Upper lobe of right lung (tissue), 1 donor: ENCODE measurements around the gene SLC44A4. TPM values are rescaled to one million over a fixed set of nuclear protein-coding genes. Genes with fewer than 3 reads are reported as not detected.

Experiments
- ATAC-seq: fragments of 200-7000 bp; cut with Tn5 transposase; one replicate; pipeline ENCODE4 v1.9.1; 2020; ENCODE audit warnings: mild to moderate bottlenecking, moderate library complexity
- DNase-seq: peaks from one replicate; pipeline ENCODE4 v3.0.0-alpha.2; 2020
- H3K27ac ChIP-seq: fragments of 200-600 bp; one replicate; pipeline ENCODE4 v1.8.0; 2022
- H3K27me3 ChIP-seq: fragments of 200-600 bp; one replicate; pipeline ENCODE4 v1.8.0; 2022; ENCODE audit warnings: mild to moderate bottlenecking
- H3K36me3 ChIP-seq: fragments of 200-600 bp; one replicate; pipeline ENCODE4 v1.8.0; 2022
- H3K4me1 ChIP-seq: fragments of 200-600 bp; one replicate; pipeline ENCODE4 v1.8.0; 2022
- H3K4me3 ChIP-seq: fragments of 200-600 bp; one replicate; pipeline ENCODE4 v1.8.0; 2022; ENCODE audit warnings: mild to moderate bottlenecking
- H3K9me3 ChIP-seq: fragments of 200-600 bp; one replicate; pipeline ENCODE4 v1.8.0; 2022
- intact Hi-C: fragments of 100-400 bp; cut with DNase I; formaldehyde crosslinking; loops from one replicate; pipeline ENCODE4 v1.11.0; 2022
- total RNA-seq: library from RNA; stranded (reverse); fragmentation: NEBNext Ultra II Directional; extraction: Animal tissue kit (Norgen Biotek cat#: 25700); gene quantifications from one replicate; pipeline ENCODE4 v1.2.1, GENCODE V29; 2021
- TF ChIP-seq, protein P1 (sequence below): fragments of 200-600 bp; IDR thresholded peaks from one replicate; pipeline ENCODE4 v1.8.0; 2022; ENCODE audit warnings: antibody characterized with exemption
- donor health status: DM: no; HTN: yes; CAD: no; lungs with severe emphysema.

Gene SLC44A4
- total RNA-seq, 1 donor from 2014 or later: 23.1 TPM

GRCh38 chr6:31876357-31876756, 2.4 kb downstream of the SLC44A4 start:
- Histone ChIP-seq H3K4me1 (no peaks in the 10 kb centered on the region), H3K9me3 (no peaks in the 10 kb centered on the region), H3K36me3 (peaks cover 19% of the 10 kb centered on the region), H3K27ac (no peak overlapping the region), H3K27me3 (no peaks in the 10 kb centered on the region), H3K4me3 (no peak overlapping the region)
- no peak for DNase-seq
- no peak for ATAC-seq
- TF ChIP-seq, protein P1, sequence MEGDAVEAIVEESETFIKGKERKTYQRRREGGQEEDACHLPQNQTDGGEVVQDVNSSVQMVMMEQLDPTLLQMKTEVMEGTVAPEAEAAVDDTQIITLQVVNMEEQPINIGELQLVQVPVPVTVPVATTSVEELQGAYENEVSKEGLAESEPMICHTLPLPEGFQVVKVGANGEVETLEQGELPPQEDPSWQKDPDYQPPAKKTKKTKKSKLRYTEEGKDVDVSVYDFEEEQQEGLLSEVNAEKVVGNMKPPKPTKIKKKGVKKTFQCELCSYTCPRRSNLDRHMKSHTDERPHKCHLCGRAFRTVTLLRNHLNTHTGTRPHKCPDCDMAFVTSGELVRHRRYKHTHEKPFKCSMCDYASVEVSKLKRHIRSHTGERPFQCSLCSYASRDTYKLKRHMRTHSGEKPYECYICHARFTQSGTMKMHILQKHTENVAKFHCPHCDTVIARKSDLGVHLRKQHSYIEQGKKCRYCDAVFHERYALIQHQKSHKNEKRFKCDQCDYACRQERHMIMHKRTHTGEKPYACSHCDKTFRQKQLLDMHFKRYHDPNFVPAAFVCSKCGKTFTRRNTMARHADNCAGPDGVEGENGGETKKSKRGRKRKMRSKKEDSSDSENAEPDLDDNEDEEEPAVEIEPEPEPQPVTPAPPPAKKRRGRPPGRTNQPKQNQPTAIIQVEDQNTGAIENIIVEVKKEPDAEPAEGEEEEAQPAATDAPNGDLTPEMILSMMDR: no peak
- intact Hi-C loops: no loop called here

- intact Hi-C loops: no loop called here
These were observed 2.9 kb downstream of the SLC44A4 start for GRCh38 chr6:31875877-31876276.

DNA sequence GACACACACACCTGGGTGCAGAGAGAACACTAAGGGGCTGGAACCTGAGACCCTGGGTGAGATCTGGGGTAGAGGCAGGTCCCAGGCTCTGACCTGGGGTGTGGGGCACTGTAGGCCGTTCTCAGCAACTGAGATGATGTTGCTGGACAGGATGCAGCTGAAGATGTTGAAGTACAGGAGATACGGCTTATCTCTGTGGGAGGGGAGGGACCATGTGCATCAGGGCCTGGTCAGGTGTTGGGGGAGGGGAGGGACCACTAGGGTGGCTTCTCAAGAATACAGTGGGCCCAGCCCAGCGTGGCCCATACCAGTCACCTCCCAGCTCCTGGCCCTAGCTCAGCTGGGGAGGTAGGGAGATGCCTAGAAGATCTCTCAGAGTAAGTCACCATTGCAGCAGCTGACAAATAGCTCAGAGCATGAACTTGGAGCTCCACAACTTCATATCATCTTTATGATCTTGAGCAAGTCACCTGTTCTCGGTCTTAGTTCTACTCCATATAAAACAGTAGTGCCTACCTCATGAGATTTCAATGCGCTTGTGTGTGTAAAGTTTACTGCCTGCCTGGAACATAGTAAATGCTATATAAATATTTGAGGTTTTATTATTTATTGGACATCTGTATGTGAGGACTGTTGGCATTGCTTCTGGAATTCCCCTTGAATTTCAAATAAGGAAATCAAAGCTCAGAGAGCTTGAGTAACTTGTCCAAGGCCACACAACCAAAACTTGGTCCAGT, 3.8 kb downstream of the SLC44A4 start:
- H3K9me3 ChIP-seq: no peaks in the 10 kb centered on the region
- no peaks in the 10 kb centered on the region for H3K27me3 ChIP-seq
- intact Hi-C loops: no loop called here
- no peak for DNase-seq
- peaks cover 5% of the 10 kb centered on the region for H3K36me3 ChIP-seq
- H3K4me1 ChIP-seq: no peaks in the 10 kb centered on the region
- H3K27ac ChIP-seq: no peak overlapping the region
- TF ChIP-seq, protein P1: no peak
- ATAC-seq: no peak
- H3K4me3 ChIP-seq: no peak overlapping the region

More at GRCh38 chr6:31875877-31876276, 2.9 kb downstream of the SLC44A4 start:
- H3K36me3 ChIP-seq: peaks cover 14% of the 10 kb centered on the region
- H3K4me1 ChIP-seq: no peaks in the 10 kb centered on the region
- ATAC-seq (no peak), DNase-seq (no peak)
- TF ChIP-seq, protein P1: no peak
- no peaks in the 10 kb centered on the region for H3K9me3 ChIP-seq
- no peak overlapping the region for H3K27ac ChIP-seq
- no peak overlapping the region for H3K4me3 ChIP-seq
- no peaks in the 10 kb centered on the region for H3K27me3 ChIP-seq

GRCh38 chr6:31874084-31874670, 4.6 kb downstream of the SLC44A4 start:
- TF ChIP-seq, protein P1: no peak
- DNase-seq: no peak
- intact Hi-C loops: no loop called here
- no peaks in the 10 kb centered on the region for H3K27me3 ChIP-seq
- no peak overlapping the region for H3K27ac ChIP-seq
- no peaks in the 10 kb centered on the region for H3K9me3 ChIP-seq
- no peak for ATAC-seq
- no peaks in the 10 kb centered on the region for H3K4me1 ChIP-seq
- H3K4me3 ChIP-seq: no peak overlapping the region
- H3K36me3 ChIP-seq: no peaks in the 10 kb centered on the region

GRCh38 chr6:31871046-31871659, 7.6 kb downstream of the SLC44A4 start:
- Histone ChIP-seq H3K4me1 (no peaks in the 10 kb centered on the region), H3K27me3 (no peaks in the 10 kb centered on the region), H3K9me3 (no peaks in the 10 kb centered on the region), H3K27ac (no peak overlapping the region), H3K4me3 (no peak overlapping the region), H3K36me3 (no peaks in the 10 kb centered on the region)
- TF ChIP-seq, protein P1: no peak
- intact Hi-C loops: no loop called here
- DNase-seq (no peak), ATAC-seq (no peak)
